SU-DHL-6 (cell line): ENCODE measurements around the gene NUDT7.

Experiments used
- H2AFZ ChIP-seq: fragments of 200-600 bp; sonication (generic); 2 replicates; pipeline ENCODE4 v1.6.1; 2014; ENCODE audit warnings: low read depth, mild to moderate bottlenecking, moderate library complexity, mixed read lengths, antibody characterized with exemption, low read length; ENCODE audit not compliant: severe bottlenecking
- H3F3A ChIP-seq: fragments of 200-600 bp; shearing (Covaris generic); 2 replicates; pipeline ENCODE4 v1.6.0; 2016; ENCODE audit warnings: antibody characterized with exemption, mild to moderate bottlenecking; ENCODE audit not compliant: insufficient read depth
- H3K27ac ChIP-seq: fragments of 200-600 bp; sonication (generic); 2 replicates; pipeline ENCODE4 v1.5.1; 2016; ENCODE audit warnings: low read depth, mild to moderate bottlenecking, low read length, moderate library complexity, mixed read lengths
- H3K27me3 ChIP-seq: fragments of 200-600 bp; sonication (generic), shearing (Covaris generic); 2 replicates; pipeline ENCODE4 v1.6.0; 2014; ENCODE audit warnings: mild to moderate bottlenecking, low read length
- H3K36me3 ChIP-seq: fragments of 200-600 bp; sonication (generic); 2 replicates; pipeline ENCODE4 v1.6.1; 2014; ENCODE audit warnings: mild to moderate bottlenecking, low read length, mixed read lengths
- H3K4me2 ChIP-seq: fragments of 300-600, 200-600 bp; shearing (Covaris generic), sonication (generic); 2 replicates; pipeline ENCODE4 v1.6.0; 2014; ENCODE audit warnings: low read length, low read depth, mild to moderate bottlenecking; ENCODE audit not compliant: poor library complexity, severe bottlenecking
- H3K4me3 ChIP-seq: fragments of 200-600 bp; sonication (generic); 2 replicates; pipeline ENCODE4 v1.5.1; 2014; ENCODE audit warnings: antibody characterized with exemption, low read length, mild to moderate bottlenecking, mixed read lengths; ENCODE audit not compliant: insufficient read depth, poor library complexity, severe bottlenecking
- H3K79me2 ChIP-seq: fragments of 200-600 bp; sonication (generic); 2 replicates; pipeline ENCODE4 v1.6.1; 2014; ENCODE audit warnings: mild to moderate bottlenecking, low read length, moderate library complexity; ENCODE audit not compliant: insufficient read depth
- H3K9ac ChIP-seq: fragments of 200-600 bp; sonication (generic); 2 replicates; pipeline ENCODE4 v1.7.0; 2014; ENCODE audit warnings: mild to moderate bottlenecking, low read length
- H3K9me2 ChIP-seq: fragments of 200-600 bp; sonication (generic); replicated peaks from 2 replicates; pipeline ENCODE4 v1.6.1; 2014; ENCODE audit warnings: low read length; ENCODE audit not compliant: insufficient read depth
- H3K9me3 ChIP-seq: fragments of 200-600 bp; sonication (generic); 2 replicates; pipeline ENCODE4 v1.6.1; 2014; ENCODE audit warnings: low read length, mixed read lengths; ENCODE audit not compliant: insufficient read depth
- H4K20me1 ChIP-seq: fragments of 200-600 bp; sonication (generic); 2 replicates; pipeline ENCODE4 v1.6.1; 2014; ENCODE audit warnings: low read depth, mild to moderate bottlenecking, antibody characterized with exemption, low read length, moderate library complexity, mixed read lengths
- CTCF ChIP-seq: fragments of 200-600 bp; sonication (generic); IDR thresholded peaks from one replicate; pipeline ENCODE4 v1.5.1; 2017; ENCODE audit warnings: antibody characterized with exemption, mild to moderate bottlenecking, low read length, moderate library complexity; ENCODE audit not compliant: insufficient read depth, poor library complexity, severe bottlenecking
- EZH2phosphoT487 ChIP-seq: fragments of 200-600 bp; sonication (generic), shearing (Covaris generic); conservative IDR thresholded peaks from 2 replicates; pipeline ENCODE4 v1.6.1; 2018; ENCODE audit warnings: mild to moderate bottlenecking, antibody characterized with exemption, low read length, moderate library complexity, mixed read lengths

The NUDT7 gene

GRCh38 chr16:77775911-77776909 lies 53.9 kb downstream of the NUDT7 start:
- Histone ChIP-seq H3K9ac (no peak overlapping the region), H3K4me2 (no peak overlapping the region), H3K9me2 (no peaks in the 10 kb centered on the region)

GRCh38 chr16:77777745-77778144 lies 55.4 kb downstream of the NUDT7 start:
- H2AFZ ChIP-seq, result no peak overlapping the region
- no peak overlapping the region for H3K9ac ChIP-seq
- H3K27ac ChIP-seq, result no peak overlapping the region
- no peaks in the 10 kb centered on the region for H3K9me3 ChIP-seq
- no peak overlapping the region for H3K4me3 ChIP-seq
- H3K36me3 ChIP-seq, result no peaks in the 10 kb centered on the region
- H3K4me2 ChIP-seq, result no peak overlapping the region
- H4K20me1 ChIP-seq, result no peaks in the 10 kb centered on the region
- no peak for TF ChIP-seq CTCF
- TF ChIP-seq EZH2phosphoT487, result no peak
- no peaks in the 10 kb centered on the region for H3K27me3 ChIP-seq
- H3K9me2 ChIP-seq, result no peaks in the 10 kb centered on the region
- no peaks in the 10 kb centered on the region for H3K79me2 ChIP-seq
- no peaks in the 10 kb centered on the region for H3F3A ChIP-seq

More at GRCh38 chr16:77775911-77776909, 53.9 kb downstream of the NUDT7 start:
- Histone ChIP-seq H3K79me2 (no peaks in the 10 kb centered on the region), H3K4me3 (no peak overlapping the region), H2AFZ (no peak overlapping the region), H4K20me1 (no peaks in the 10 kb centered on the region), H3K36me3 (no peaks in the 10 kb centered on the region), H3K27me3 (no peaks in the 10 kb centered on the region), H3K27ac (no peak overlapping the region), H3F3A (no peaks in the 10 kb centered on the region), H3K9me3 (no peaks in the 10 kb centered on the region)
- TF ChIP-seq CTCF (no peak), EZH2phosphoT487 (no peak)

DNA sequence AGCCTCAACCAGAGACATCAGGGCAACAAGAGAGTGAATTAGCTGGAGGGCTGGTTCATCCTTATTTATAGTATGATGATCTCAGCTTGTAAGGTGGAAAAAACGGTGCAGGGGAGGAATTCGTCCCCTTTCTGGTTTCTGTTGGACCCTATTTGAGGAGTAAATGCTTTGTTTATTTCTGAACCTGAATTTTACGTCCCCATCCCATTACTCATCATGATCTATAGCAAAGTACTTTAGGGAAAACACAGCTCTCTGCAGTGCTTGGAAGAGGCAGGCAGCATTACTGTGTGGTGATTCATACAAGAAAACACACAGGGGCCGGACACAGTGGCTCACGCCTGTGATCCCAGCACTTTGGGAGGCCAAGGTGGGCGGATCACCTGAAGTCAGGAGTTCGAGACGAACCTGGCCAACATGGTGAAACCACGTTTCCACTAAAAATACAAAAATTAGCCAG lies 58.1 kb downstream of the NUDT7 start:
- no peak overlapping the region for H3K4me2 ChIP-seq
- TF ChIP-seq EZH2phosphoT487 (no peak), CTCF (no peak)
- H3F3A ChIP-seq, result no peaks in the 10 kb centered on the region
- H3K36me3 ChIP-seq, result no peaks in the 10 kb centered on the region
- H3K27ac ChIP-seq, result no peak overlapping the region
- H2AFZ ChIP-seq, result no peak overlapping the region
- H3K4me3 ChIP-seq, result no peak overlapping the region
- H3K9me3 ChIP-seq, result no peaks in the 10 kb centered on the region
- no peaks in the 10 kb centered on the region for H4K20me1 ChIP-seq
- H3K9me2 ChIP-seq, result no peaks in the 10 kb centered on the region
- no peaks in the 10 kb centered on the region for H3K27me3 ChIP-seq
- H3K79me2 ChIP-seq, result no peaks in the 10 kb centered on the region
- H3K9ac ChIP-seq, result no peak overlapping the region
